IMR-90 (cell line): ENCODE data around the gene PRR16. TPM values are rescaled to one million over a fixed set of nuclear protein-coding genes. Genes with fewer than 3 reads are reported as not detected.

Experiments
- ATAC-seq: fragments of 200-7000 bp; cut with Tn5 transposase; 2 replicates; pipeline ENCODE4 v1.9.1; 2020; ENCODE audit warnings: low read depth, mild to moderate bottlenecking, moderate library complexity
- BruUV-seq: library from RNA; stranded (reverse); fragments of 400-500 nt; replicated peaks from 2 replicates; lab custom pipeline; 2021; lab: Mats Ljungman, UMichigan
- CTCF ChIA-PET: fragments of 300-600 bp; formaldehyde crosslinking; extraction: SDS; loops from one replicate; lab custom pipeline; 2021; ENCODE audit warnings: antibody characterized with exemption; lab: Yijun Ruan, JAX
- POLR2A ChIA-PET: fragments of 300-600 bp; sonication (Branson Sonifier 250); formaldehyde crosslinking; loops from one replicate; lab custom pipeline; 2022; ENCODE audit warnings: antibody characterized with exemption; ENCODE audit not compliant: unreplicated experiment; lab: Charles Lee
- DNase-seq: peaks from one replicate; pipeline ENCODE4 v3.0.0; 2013
- H2AFZ ChIP-seq: replicated peaks from 2 replicates; pipeline ENCODE3; 2013; ENCODE audit warnings: low read length, mild to moderate bottlenecking; ENCODE audit not compliant: poor library complexity
- H2AK5ac ChIP-seq: 2 replicates; pipeline ENCODE4 v1.6.1; 2013; ENCODE audit warnings: low read depth, low read length, inconsistent platforms
- H2AK9ac ChIP-seq: replicated peaks from 2 replicates; pipeline ENCODE3; 2013; ENCODE audit warnings: mild to moderate bottlenecking, low read depth, low read length, moderate library complexity; ENCODE audit not compliant: poor library complexity
- H2BK120ac ChIP-seq: 2 replicates; pipeline ENCODE4 v1.6.1; 2013; ENCODE audit warnings: low read depth, low read length, inconsistent platforms
- H2BK15ac ChIP-seq: 3 replicates; pipeline ENCODE4 v1.6.1; 2013; ENCODE audit warnings: low read depth, low read length, inconsistent platforms
- H2BK20ac ChIP-seq: 2 replicates; pipeline ENCODE4 v1.6.1; 2013; ENCODE audit warnings: low read depth, mild to moderate bottlenecking, inconsistent platforms, low read length, moderate library complexity
- H2BK5ac ChIP-seq: 2 replicates; pipeline ENCODE4 v1.6.1; 2013; ENCODE audit warnings: mild to moderate bottlenecking, low read depth, low read length, inconsistent platforms; ENCODE audit not compliant: poor library complexity, severe bottlenecking
- H3K14ac ChIP-seq: replicated peaks from 2 replicates; pipeline ENCODE4 v1.6.1; 2013; ENCODE audit warnings: low read depth, low read length, inconsistent platforms
- H3K18ac ChIP-seq: 2 replicates; pipeline ENCODE4 v1.6.1; 2013; ENCODE audit warnings: low read depth, low read length, control low read depth
- H3K23ac ChIP-seq: 2 replicates; pipeline ENCODE4 v1.6.1; 2013; ENCODE audit warnings: low read depth, low read length, inconsistent platforms
- H3K27ac ChIP-seq: 2 replicates; pipeline ENCODE4 v1.5.1; 2013; ENCODE audit warnings: mild to moderate bottlenecking, control low read depth, low read length; ENCODE audit not compliant: insufficient read depth
- H3K27me3 ChIP-seq: 2 replicates; pipeline ENCODE4 v1.6.1; 2013; ENCODE audit warnings: low read length; ENCODE audit not compliant: control insufficient read depth, insufficient read depth
- H3K36me3 ChIP-seq: 2 replicates; pipeline ENCODE4 v1.6.1; 2013; ENCODE audit warnings: low read length, mixed read lengths; ENCODE audit not compliant: control insufficient read depth, insufficient read depth
- H3K4ac ChIP-seq: 2 replicates; pipeline ENCODE4 v1.6.1; 2013; ENCODE audit warnings: low read depth, low read length, inconsistent platforms
- H3K4me1 ChIP-seq: 2 replicates; pipeline ENCODE4 v1.6.1; 2013; ENCODE audit warnings: low read length, mixed read lengths; ENCODE audit not compliant: control insufficient read depth, insufficient read depth
- H3K4me2 ChIP-seq: 2 replicates; pipeline ENCODE4 v1.6.1; 2013; ENCODE audit warnings: low read depth, mild to moderate bottlenecking, control low read depth, low read length, moderate library complexity
- H3K4me3 ChIP-seq: 2 replicates; pipeline ENCODE4 v1.5.1; 2013; ENCODE audit warnings: low read depth, mild to moderate bottlenecking, control low read depth, low read length, moderate library complexity; ENCODE audit not compliant: insufficient read depth
- H3K56ac ChIP-seq: 2 replicates; pipeline ENCODE4 v1.6.1; 2013; ENCODE audit warnings: low read length, inconsistent platforms; ENCODE audit not compliant: insufficient read depth; ENCODE audit errors: extremely low read depth
- H3K79me1 ChIP-seq, 2 experiments: 2 replicates each; pipeline ENCODE4 v1.6.1; 2013; ENCODE audit warnings: low read length in 2 of 2, inconsistent platforms in 1 of 2, low read depth in 1 of 2
- H3K9ac ChIP-seq: 2 replicates; pipeline ENCODE4 v1.6.1; 2013; ENCODE audit warnings: low read depth, low read length, control low read depth
- H3K9me1 ChIP-seq: 2 replicates; pipeline ENCODE4 v1.6.1; 2013; ENCODE audit warnings: low read length, inconsistent platforms; ENCODE audit not compliant: insufficient read depth
- H3K9me3 ChIP-seq: 2 replicates; pipeline ENCODE4 v1.6.1; 2013; ENCODE audit warnings: low read length; ENCODE audit not compliant: control insufficient read depth, insufficient read depth
- H4K20me1 ChIP-seq: 2 replicates; pipeline ENCODE4 v1.6.1; 2013; ENCODE audit warnings: low read length, inconsistent platforms; ENCODE audit not compliant: insufficient read depth
- H4K5ac ChIP-seq: 2 replicates; pipeline ENCODE4 v1.6.1; 2013; ENCODE audit warnings: mild to moderate bottlenecking, low read depth, low read length, control low read depth
- H4K8ac ChIP-seq, 2 experiments: 2 replicates each; pipeline ENCODE4 v1.6.1; 2013; ENCODE audit warnings: low read depth in 2 of 2, low read length in 2 of 2, control low read depth in 1 of 2, inconsistent platforms in 1 of 2
- H4K91ac ChIP-seq: 2 replicates; pipeline ENCODE4 v1.6.1; 2013; ENCODE audit warnings: low read depth, low read length, inconsistent platforms; ENCODE audit not compliant: insufficient read depth
- CHD1 ChIP-seq: IDR thresholded peaks from 2 replicates; pipeline ENCODE4 v1.6.1; 2012; ENCODE audit warnings: low read depth, low read length, improper control_type of control experiment
- USF2 ChIP-seq: fragments of 150-350 bp; IDR thresholded peaks from 2 replicates; pipeline ENCODE4 v1.6.1; 2017; ENCODE audit warnings: mild to moderate bottlenecking, antibody characterized with exemption, low read length, low read depth
- WGBS, 2 experiments: methylation state at CpG; one replicate each; pipeline versions ENCODE4 v1.1.5 to v1.1.7; 2013; ENCODE audit warnings: missing lambda C conversion rate in 2 of 2; ENCODE audit not compliant: insufficient read length in 1 of 2; ENCODE audit errors: extremely low coverage in 2 of 2; 5-methylcytosine and 5-hydroxymethylcytosine counted together
- dilution Hi-C: fragments of 300-500 bp; cut with HindIII; formaldehyde crosslinking; loops from one replicate; pipeline ENCODE4 v1.14.3; 2018; ENCODE audit warnings: low sequenced_read_pairs; ENCODE audit not compliant: unreplicated experiment
- in situ Hi-C: fragments of 300-500 bp; cut with MboI; formaldehyde crosslinking; loops from 3 replicates; pipeline ENCODE4 v1.14.3; 2019; ENCODE audit warnings: low sequenced_read_pairs, inconsistent platforms, mixed read lengths
- intact Hi-C: fragments of 100-400 bp; cut with micrococcal nuclease; formaldehyde crosslinking; loops from 2 replicates; pipeline ENCODE4 v1.10.0; 2022
- polyA plus RNA-seq, 3 experiments: library from polyadenylated mRNA; depleted of rRNA; stranded (reverse); fragments of >200 nt; gene quantifications; 2 replicates each; pipeline ENCODE4 v1.2.3, GENCODE V29; 2012; ENCODE audit warnings: low replicate concordance in 1 of 3
- total RNA-seq: library from RNA; depleted of rRNA; stranded (reverse); fragments of >200 nt; gene quantifications from 2 replicates; pipeline ENCODE4 v1.2.3, GENCODE V29; 2012

Gene PRR16
- total and polyA plus RNA-seq, 2 of the 4 experiments (the other 2 are of a cell fraction): 9.9 to 45.2 TPM

- Histone ChIP-seq H3K79me1 (peaks cover 31 to 57% of the 10 kb centered on the region in 2 experiments), H3K4ac (no peak overlapping the region), H2AK9ac (no peak overlapping the region), H2BK5ac (peak overlapping the region; percentile 35), H4K5ac (no peak overlapping the region), H2AK5ac (no peak overlapping the region), H3K27me3 (no peaks in the 10 kb centered on the region), H3K27ac (no peak overlapping the region), H2AFZ (no peak overlapping the region), H3K56ac (no peak overlapping the region), H3K36me3 (no peaks in the 10 kb centered on the region), H4K91ac (no peak overlapping the region), H2BK20ac (no peak overlapping the region), H2BK15ac (no peak overlapping the region), H4K8ac (peak overlapping the region in 1 of 2 experiments; percentile 20; a peak in 1 of 4 replicates), H3K4me3 (no peak overlapping the region), H4K20me1 (no peaks in the 10 kb centered on the region), H3K4me1 (peaks cover 2% of the 10 kb centered on the region), H3K4me2 (no peak overlapping the region), H3K23ac (peak overlapping the region; percentile 48; the same call in 1 of the 2 replicates), H3K9me1 (peaks cover 4% of the 10 kb centered on the region; the same call in 1 of the 2 replicates), H3K9me3 (no peaks in the 10 kb centered on the region), H2BK120ac (no peak overlapping the region), H3K18ac (0 out of 2 replicates have a peak overlapping the region, but pooled peaks have one; percentile 56), H3K9ac (no peak overlapping the region), H3K14ac (0 out of 2 replicates have a peak overlapping the region, but pooled peaks have one; percentile 37)
- DNase-seq (peak; percentile 30), ATAC-seq (peak; percentile 83)
- WGBS, 2 experiments: 86% methylated on average over 1 of the region's 2 CpGs; no CpG with 5 or more reads in 1 of the 2 experiments
- intact Hi-C loops (no loop called here), in situ Hi-C loops (no loop called here), dilution Hi-C loops (no loop called here)
- POLR2A ChIA-PET: no interaction called here
- TF ChIP-seq CHD1 (no peak), USF2 (no peak)
- CTCF ChIA-PET: interaction anchor here (0.6 kb wide), 1 partner anchor 1720 kb away, joined by 3 read pairs; no protein-coding TSS in a partner anchor
- no TSS peak for BruUV-seq
Observed at GRCh38 chr5:120544043-120544442, 79.9 kb downstream of the PRR16 start.
